ENCODE results near the gene FAM118B. TPM values are rescaled to one million over a fixed set of nuclear protein-coding genes. Genes with fewer than 3 reads are reported as not detected.
A peak's percentile ranks its signal among the peaks of the same experiment; 100 is the strongest.

FAM118B gene
- total RNA-seq, 1 donor: 32.9 TPM

DNA sequence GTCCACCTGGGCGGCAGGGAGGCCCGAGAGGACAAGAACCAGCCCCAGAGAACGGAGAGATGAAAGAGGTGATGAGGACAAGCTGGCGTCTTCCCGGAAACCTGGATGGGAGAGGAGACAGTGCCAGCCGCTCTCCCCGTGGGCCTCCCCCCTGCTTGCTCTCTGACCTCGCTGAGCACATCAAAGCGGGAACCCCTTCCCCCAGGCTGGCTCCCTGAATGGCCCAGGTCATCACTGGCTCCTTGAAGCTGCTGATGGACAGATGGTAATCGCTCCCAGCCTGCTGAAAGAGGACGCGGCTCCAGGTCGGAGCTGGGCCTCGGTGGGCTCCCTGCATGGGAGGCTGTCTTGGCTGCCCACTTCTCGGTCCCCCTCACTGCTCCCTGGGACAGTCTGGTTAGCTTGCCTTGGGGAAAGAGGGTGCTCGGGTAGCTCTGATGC lies 18.5 kb upstream of the FAM118B start:
- H3K4me3 ChIP-seq (ENCODE audit: low read depth, low read length): no peak overlapping the region
- no peak for DNase-seq (ENCODE audit: low read depth)
- TF ChIP-seq, protein P1, sequence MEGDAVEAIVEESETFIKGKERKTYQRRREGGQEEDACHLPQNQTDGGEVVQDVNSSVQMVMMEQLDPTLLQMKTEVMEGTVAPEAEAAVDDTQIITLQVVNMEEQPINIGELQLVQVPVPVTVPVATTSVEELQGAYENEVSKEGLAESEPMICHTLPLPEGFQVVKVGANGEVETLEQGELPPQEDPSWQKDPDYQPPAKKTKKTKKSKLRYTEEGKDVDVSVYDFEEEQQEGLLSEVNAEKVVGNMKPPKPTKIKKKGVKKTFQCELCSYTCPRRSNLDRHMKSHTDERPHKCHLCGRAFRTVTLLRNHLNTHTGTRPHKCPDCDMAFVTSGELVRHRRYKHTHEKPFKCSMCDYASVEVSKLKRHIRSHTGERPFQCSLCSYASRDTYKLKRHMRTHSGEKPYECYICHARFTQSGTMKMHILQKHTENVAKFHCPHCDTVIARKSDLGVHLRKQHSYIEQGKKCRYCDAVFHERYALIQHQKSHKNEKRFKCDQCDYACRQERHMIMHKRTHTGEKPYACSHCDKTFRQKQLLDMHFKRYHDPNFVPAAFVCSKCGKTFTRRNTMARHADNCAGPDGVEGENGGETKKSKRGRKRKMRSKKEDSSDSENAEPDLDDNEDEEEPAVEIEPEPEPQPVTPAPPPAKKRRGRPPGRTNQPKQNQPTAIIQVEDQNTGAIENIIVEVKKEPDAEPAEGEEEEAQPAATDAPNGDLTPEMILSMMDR (IDR thresholded peaks at IDR 0.05; ENCODE audit: insufficient read depth, low read length): no peak

DNA sequence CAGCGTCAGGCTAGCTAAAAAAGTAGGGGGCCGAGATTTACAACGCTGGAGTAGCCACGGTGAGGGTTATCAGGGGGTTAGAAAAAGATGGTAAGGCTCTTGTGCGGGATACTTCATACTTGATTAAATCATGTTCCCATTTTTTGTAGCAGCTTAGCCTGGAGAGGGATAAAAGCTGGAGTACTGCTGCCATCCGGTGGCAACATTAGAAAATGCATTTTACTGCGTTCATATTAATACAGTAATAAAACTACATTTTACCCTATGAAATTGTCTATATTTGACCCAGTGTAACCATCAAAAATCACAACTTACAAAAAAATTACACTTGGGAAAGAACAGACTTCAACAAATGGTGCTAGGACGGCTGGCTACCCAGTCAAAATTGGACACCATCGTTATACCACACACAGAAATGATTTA lies 17.4 kb upstream of the FAM118B start:
- DNase-seq (ENCODE audit: low read depth): peak; percentile 76
- H3K4me3 ChIP-seq (ENCODE audit: low read depth, low read length): no peak overlapping the region
- TF ChIP-seq, protein P1 (IDR thresholded peaks at IDR 0.05; ENCODE audit: insufficient read depth, low read length): peak; percentile 56

DNA sequence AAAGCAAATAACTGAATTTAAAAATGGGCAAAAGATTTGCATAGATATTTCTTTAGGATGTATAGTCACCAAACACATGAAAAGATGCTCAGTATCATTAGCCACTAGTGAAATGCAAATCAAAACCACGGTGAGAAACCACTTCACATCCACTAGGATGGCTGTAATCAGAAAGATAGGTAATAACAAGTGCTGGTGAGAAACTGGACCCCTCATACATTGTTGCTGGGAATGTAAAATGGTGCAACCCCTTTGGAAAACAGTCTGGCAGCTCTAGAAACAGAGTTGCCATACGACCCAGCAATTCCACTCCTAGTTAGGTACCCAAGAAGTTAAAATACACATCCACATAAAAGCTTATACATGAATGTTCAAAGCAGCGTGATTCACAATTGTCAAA lies 16.5 kb upstream of the FAM118B start:
- no peak overlapping the region for H3K4me3 ChIP-seq (ENCODE audit: low read depth, low read length)
- TF ChIP-seq, protein P1 (IDR thresholded peaks at IDR 0.05; ENCODE audit: insufficient read depth, low read length): no peak
- no peak for DNase-seq (ENCODE audit: low read depth)

DNA sequence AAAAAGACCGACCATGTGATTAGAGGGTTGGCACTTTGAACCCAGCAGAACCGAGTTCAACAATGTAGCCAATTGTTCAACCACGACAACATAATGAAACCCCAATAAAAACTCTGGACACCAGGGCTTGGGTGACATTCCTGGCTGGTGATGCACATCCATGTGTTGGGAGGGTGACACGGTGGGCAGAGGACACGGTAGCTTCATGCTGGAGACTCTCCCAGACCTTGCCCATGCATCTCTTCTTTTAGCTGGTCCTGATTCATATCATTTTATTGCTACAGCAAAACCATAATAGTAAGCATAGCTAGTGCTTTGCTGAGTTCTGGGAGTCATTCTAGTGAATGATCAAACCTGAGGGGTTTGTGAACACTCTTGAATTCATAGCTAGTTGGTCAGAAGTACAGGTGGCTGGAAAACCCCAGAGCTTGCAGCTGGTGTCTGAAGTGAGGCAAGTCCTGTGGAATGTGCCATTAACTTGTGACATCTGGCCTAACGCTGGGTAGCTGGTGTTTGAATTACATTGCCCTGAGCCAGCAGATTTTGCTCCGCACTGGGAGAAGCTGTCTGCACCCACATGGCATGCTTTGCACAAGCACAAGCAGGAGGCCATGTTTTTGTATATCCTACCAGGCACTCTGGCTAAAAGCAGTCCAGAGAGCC lies 14.2 kb upstream of the FAM118B start:
- TF ChIP-seq, protein P1 (IDR thresholded peaks at IDR 0.05; ENCODE audit: insufficient read depth, low read length): no peak
- DNase-seq (ENCODE audit: low read depth): no peak
- H3K4me3 ChIP-seq (ENCODE audit: low read depth, low read length): no peak overlapping the region

DNA sequence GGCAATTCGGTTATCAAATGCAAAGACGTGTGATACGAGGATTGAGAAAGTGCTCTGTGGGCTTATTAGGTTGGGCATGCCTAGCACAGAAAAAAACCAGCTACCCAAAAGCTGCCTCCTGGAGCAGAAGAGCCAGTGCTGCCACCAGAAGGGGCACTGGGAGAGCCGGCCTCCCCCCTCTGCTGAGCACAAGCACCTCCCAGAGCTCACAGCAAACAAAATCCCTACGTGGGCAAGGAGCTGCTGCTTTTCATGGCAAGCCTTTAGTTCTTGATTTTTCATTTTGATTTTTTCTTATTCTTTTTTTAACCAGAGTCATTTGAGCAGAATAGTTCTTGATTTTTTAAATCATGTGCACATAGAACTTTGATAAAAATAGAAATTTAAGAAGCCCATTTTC lies 12.9 kb upstream of the FAM118B start:
- TF ChIP-seq, protein P1 (IDR thresholded peaks at IDR 0.05; ENCODE audit: insufficient read depth, low read length): no peak
- H3K4me3 ChIP-seq (ENCODE audit: low read depth, low read length): no peak overlapping the region
- no peak for DNase-seq (ENCODE audit: low read depth)

DNA sequence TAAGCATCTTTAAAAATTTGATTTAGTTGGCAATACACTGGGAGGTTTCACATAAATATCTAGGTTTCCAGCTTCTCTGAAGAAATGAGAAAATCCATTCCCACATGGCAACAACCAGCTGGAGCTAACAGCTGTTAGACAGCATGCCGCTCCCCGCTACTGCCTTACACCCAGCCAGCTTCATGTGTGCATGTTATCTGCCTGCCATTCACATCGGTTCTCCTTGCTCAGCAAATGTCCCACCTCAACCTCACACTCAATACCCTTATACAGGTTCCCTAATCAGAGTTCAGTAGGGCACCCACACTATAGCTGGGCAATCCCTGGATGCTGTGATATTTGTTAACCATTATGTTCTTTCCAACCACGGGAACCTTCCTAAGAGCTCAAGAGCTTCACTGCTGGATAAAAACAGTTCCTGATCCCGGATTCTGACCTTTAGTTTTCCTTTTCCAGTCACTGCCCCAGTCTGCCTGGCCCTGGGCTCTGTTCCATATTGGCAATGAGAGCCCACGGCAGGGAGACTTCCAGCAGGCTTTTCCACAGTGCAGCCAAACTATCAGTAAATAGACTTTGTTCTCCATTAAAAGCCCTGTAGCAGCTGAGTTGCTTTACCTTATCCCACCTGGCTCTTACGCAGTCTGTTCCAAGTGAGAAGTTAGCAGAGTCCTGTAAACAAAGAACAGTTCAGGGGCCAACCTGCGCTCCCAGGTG lies 8.8 kb upstream of the FAM118B start:
- no peak overlapping the region for H3K4me3 ChIP-seq (ENCODE audit: low read depth, low read length)
- no peak for DNase-seq (ENCODE audit: low read depth)
- TF ChIP-seq, protein P1 (IDR thresholded peaks at IDR 0.05; ENCODE audit: insufficient read depth, low read length): no peak
